ENCODE results near the gene ABTB2.
A peak's percentile ranks its signal among the peaks of the same experiment; 100 is the strongest.

Gene ABTB2

DNA sequence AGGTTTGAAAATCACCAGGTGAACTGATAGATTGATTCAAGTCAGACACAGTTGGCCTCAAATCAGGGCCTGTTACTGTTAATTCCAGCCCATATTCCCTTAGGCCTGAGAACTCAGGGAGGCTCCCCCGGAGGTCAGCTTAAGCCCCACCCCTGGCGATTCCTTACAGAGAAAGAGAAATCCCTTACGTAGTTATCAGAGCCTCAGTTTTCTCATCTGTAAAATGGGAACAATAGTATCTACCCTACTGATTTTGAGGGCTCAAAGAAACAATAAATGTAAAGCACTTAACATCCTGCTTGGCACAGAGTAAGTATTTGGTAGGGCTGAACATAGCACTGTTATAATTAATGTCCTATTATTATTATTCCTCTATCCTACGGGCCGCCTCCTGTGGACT lies 158.3 kb downstream of the ABTB2 start:
- Mint-ChIP-seq H3K27ac (no peak overlapping the region), H3K9me3 (ENCODE audit: low read depth) (no peaks in the 10 kb centered on the region), H3K4me3 (no peak overlapping the region), H3K4me1 (ENCODE audit: low read depth) (peaks cover 22% of the 10 kb centered on the region), H3K27me3 (no peaks in the 10 kb centered on the region), H3K36me3 (peaks cover 2% of the 10 kb centered on the region)

DNA sequence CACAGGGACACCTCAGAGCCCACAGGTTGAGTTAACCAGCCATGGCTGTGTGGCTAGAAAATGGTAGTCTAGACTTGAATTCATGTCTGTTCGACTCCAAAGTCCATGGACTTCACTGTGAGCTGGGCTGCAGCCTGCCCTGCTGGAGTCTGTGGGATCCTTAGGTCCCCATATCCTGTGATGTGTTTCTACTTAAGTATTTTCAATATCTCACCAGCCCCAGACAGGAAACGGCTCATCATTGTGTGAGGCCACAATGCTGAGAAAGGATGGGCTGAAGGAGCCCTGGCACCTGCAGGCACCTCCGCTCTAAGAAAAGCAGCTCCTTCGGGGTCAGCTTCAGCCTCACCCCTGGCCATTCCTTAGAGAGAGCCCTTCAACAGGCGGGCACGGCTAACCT lies 159.3 kb downstream of the ABTB2 start:
- Mint-ChIP-seq H3K4me3 (no peak overlapping the region), H3K27me3 (no peaks in the 10 kb centered on the region), H3K36me3 (peaks cover 2% of the 10 kb centered on the region), H3K9me3 (ENCODE audit: low read depth) (no peaks in the 10 kb centered on the region), H3K4me1 (ENCODE audit: low read depth) (peaks cover 17% of the 10 kb centered on the region), H3K27ac (peak overlapping the region; percentile 41)

DNA sequence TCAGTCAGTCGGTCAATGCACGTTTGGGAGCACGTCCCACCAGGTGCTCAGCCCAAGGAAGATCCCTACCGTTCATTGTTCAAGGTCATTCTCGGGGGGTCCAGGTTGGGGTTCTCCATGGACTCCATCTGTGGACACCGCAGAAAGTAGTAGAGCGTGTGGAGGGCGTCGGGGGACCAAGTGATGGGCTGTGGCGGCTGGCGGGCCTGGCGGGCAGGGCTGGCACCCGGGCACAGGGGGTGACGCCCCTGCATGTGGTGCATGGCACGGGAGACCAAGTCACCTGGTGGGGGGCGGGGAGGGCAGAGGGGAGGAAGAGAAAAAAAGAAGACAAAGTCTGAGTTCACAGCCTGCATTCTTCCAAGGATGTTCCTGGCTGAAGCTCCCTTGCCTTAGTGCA lies 160.6 kb downstream of the ABTB2 start:
- H3K4me1 Mint-ChIP-seq (ENCODE audit: low read depth): peaks cover 11% of the 10 kb centered on the region
- no peak overlapping the region for H3K27ac Mint-ChIP-seq
- peaks cover 2% of the 10 kb centered on the region for H3K36me3 Mint-ChIP-seq
- H3K9me3 Mint-ChIP-seq (ENCODE audit: low read depth): no peaks in the 10 kb centered on the region
- H3K4me3 Mint-ChIP-seq: no peak overlapping the region
- H3K27me3 Mint-ChIP-seq: no peaks in the 10 kb centered on the region

DNA sequence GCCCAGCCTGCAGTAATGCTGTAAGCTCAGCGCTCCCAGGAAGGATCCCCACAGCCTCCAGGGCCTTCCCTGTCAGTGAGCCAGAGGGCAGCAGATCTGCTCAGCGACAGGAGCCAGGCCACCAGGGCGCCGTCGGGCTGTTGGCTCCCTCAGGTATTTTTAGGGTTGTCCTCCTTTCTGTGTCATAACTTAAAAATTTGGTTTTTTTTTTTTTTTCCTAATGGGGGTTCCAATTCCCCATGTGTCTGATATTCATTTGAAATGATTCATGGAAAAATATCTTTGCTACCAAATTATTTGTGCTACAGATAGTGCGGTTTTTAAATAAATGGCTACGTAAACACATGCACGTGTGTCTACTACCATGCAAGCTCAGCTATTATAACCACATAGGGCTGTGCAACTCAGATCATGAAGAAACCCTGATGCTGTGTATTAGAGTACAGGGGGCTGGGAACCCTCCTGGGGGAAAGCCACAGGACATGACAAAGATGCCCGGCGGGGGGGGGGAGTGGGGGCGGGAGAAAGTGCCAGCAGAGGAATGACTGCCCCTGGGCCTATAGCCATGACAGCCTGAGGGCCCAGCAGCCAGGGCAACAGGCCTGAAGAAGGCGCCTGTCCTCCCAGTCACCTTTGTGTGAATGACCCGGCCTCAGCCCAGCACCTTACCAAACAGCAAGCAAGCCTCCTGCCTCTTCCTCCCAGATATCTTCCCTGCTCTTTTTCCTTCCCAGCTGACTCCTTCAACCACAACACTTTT lies 163.1 kb downstream of the ABTB2 start:
- Mint-ChIP-seq H3K4me1 (ENCODE audit: low read depth) (peaks cover 11% of the 10 kb centered on the region), H3K9me3 (ENCODE audit: low read depth) (no peaks in the 10 kb centered on the region), H3K27ac (no peak overlapping the region), H3K27me3 (no peaks in the 10 kb centered on the region), H3K4me3 (no peak overlapping the region), H3K36me3 (peaks cover 2% of the 10 kb centered on the region)

DNA sequence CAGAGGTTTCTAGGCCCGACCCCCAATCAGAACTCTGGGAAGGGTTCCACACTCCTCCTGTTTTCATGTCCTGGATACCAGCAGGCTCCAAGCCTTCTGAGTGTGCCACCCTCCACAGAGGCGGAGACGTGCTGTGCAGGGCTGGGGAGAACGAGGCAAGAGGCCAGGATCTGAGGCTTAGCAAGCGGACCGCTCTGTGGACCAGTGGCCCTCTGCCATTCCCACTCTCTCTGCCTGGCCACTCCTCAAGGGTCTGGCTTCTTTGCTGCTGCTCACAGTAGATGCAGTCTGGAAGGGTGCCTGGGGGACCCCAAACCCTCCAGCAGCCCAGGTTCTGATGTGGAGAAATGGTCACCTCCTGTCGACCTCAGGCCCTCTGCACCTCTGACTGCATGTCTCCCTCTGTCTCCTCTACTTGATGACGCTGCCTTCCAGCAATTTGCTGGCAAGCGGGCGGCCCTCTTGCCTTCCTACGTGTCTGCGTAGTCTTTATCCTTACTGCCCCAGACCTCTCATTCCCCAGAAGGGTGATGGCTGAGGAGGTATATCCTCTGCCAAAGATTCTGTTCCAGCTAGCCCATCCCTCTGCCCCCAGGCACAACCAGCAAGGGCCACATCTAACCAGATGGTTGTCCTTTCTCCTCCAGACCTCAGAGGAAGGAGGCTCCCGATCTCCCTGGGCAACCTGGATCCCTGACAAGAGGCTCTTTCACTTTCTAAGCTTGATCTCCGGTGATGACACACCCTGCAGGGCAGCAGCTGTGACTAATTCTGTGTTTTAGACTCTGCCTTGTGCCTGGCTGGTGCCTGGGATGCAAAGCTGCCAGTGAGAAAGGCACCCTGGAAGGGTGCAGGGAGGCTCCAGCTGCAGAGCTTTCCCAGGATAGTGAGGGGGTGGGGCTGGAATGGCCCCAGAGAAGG lies 165.1 kb downstream of the ABTB2 start:
- Mint-ChIP-seq H3K36me3 (peaks cover 2% of the 10 kb centered on the region), H3K4me1 (ENCODE audit: low read depth) (peaks cover 4% of the 10 kb centered on the region), H3K4me3 (no peak overlapping the region), H3K27ac (no peak overlapping the region), H3K27me3 (no peaks in the 10 kb centered on the region), H3K9me3 (ENCODE audit: low read depth) (no peaks in the 10 kb centered on the region)

DNA sequence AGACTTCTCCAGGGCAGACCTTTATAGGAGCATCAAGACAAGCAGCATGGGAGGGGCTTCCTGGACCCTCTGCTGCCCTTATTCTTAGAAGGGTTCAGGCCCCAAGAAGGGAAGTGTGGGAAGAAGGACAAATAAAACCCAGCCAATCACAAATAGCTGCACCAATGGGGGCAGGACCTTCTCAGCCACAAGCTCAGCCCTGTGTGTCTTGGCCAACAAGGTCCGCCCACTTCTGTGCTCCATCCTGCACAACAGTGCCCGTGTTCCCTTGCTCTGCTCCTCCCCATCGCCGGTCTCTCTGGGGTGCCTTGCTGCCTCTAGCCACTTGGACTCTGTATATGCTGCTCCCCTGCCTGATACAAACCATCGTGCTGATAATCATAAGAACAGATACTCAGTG lies 166.2 kb downstream of the ABTB2 start:
- no peak overlapping the region for H3K4me3 Mint-ChIP-seq
- peaks cover 3% of the 10 kb centered on the region for H3K4me1 Mint-ChIP-seq (ENCODE audit: low read depth)
- H3K27me3 Mint-ChIP-seq: no peaks in the 10 kb centered on the region
- no peaks in the 10 kb centered on the region for H3K9me3 Mint-ChIP-seq (ENCODE audit: low read depth)
- no peak overlapping the region for H3K27ac Mint-ChIP-seq
- H3K36me3 Mint-ChIP-seq: peaks cover 2% of the 10 kb centered on the region

DNA sequence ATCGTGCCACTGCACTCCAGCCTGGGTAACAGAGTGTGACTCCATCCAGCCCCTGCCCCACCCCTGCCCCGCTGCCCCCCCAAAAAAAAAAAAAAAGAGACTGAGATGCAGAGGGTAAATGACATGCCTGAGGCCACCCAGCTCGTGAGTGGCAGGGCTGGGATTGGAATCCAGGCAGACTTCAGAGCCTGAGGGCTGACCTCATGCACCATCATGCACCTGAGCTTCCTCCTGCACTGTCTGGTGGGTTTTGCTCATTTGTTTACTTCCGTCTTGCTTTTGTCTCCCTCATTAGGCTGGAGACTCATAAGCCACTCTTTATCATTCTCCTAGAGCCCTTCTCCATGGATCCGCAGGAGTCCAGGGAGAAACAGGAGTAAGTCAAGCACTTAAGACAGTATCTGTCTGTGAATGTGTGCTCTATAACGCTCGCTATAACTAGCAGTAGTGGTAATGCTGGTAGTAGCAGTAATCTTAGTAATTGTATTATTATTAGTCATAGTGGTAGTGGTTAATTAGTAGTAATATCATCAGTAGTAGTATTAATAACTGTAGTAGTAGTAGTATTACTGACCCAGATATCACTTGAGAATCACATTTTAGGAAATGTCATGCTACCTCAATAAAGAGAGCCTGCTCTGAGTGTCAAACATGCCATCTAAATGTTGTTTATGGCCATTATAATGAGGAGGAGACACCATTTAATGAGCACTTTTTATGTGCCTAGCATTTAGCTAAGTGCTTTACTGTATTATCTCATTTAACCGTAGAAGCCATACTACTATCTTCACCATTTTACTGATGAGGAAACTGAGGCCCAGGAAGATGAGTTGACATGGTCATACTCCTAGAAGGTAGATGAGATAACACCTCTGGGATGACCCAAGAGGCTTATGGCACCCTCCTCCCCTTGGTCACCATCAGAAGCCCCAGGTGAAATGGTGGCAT lies 167.3 kb downstream of the ABTB2 start:
- Mint-ChIP-seq H3K4me1 (ENCODE audit: low read depth) (peaks cover 3% of the 10 kb centered on the region), H3K27ac (no peak overlapping the region), H3K27me3 (no peaks in the 10 kb centered on the region), H3K4me3 (no peak overlapping the region), H3K9me3 (ENCODE audit: low read depth) (no peaks in the 10 kb centered on the region), H3K36me3 (peaks cover 2% of the 10 kb centered on the region)

DNA sequence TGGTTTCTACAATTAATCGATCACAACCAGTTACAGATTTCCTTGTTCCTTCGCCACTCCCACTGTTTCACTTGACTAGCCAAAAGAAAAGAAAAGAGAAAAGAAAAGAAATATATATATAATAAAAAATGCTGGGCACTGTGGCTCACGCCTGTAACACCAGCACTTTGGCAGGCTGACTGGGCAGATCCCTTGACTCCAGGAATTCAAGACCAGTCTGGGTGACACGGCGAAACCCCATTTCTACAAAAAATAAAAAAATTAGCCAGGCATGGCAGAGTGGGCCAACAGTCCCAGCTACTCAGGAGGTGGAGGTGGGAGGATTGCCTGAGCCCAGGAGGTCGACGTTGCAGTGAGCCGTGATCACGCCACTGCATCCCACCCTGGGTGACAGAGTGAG lies 168.6 kb downstream of the ABTB2 start:
- H3K4me1 Mint-ChIP-seq (ENCODE audit: low read depth): peaks cover 3% of the 10 kb centered on the region
- no peak overlapping the region for H3K27ac Mint-ChIP-seq
- no peak overlapping the region for H3K4me3 Mint-ChIP-seq
- H3K36me3 Mint-ChIP-seq: no peaks in the 10 kb centered on the region
- H3K9me3 Mint-ChIP-seq (ENCODE audit: low read depth): no peaks in the 10 kb centered on the region
- no peaks in the 10 kb centered on the region for H3K27me3 Mint-ChIP-seq

DNA sequence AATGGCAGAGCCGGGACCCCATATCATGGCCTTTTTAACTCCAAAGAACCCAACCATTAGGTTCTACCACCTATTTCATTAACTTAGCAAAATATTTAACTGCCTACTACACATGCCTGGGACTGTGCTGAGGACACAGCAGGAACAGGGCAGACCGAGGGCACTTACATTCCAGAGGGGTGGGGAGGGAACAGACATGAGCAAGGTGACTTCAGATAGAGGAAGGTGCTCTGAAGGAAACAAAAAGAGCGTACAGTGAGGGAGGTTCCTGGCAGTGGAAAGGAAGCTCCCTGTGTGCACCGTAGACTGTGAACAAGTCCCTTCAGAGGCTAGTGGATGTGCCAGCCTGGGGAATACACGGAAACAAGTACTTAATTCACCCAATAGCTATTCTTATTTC lies 169.6 kb downstream of the ABTB2 start:
- Mint-ChIP-seq H3K36me3 (no peaks in the 10 kb centered on the region), H3K27me3 (no peaks in the 10 kb centered on the region), H3K27ac (peak overlapping the region; percentile 34), H3K4me3 (no peak overlapping the region), H3K4me1 (ENCODE audit: low read depth) (peaks cover 3% of the 10 kb centered on the region), H3K9me3 (ENCODE audit: low read depth) (no peaks in the 10 kb centered on the region)

DNA sequence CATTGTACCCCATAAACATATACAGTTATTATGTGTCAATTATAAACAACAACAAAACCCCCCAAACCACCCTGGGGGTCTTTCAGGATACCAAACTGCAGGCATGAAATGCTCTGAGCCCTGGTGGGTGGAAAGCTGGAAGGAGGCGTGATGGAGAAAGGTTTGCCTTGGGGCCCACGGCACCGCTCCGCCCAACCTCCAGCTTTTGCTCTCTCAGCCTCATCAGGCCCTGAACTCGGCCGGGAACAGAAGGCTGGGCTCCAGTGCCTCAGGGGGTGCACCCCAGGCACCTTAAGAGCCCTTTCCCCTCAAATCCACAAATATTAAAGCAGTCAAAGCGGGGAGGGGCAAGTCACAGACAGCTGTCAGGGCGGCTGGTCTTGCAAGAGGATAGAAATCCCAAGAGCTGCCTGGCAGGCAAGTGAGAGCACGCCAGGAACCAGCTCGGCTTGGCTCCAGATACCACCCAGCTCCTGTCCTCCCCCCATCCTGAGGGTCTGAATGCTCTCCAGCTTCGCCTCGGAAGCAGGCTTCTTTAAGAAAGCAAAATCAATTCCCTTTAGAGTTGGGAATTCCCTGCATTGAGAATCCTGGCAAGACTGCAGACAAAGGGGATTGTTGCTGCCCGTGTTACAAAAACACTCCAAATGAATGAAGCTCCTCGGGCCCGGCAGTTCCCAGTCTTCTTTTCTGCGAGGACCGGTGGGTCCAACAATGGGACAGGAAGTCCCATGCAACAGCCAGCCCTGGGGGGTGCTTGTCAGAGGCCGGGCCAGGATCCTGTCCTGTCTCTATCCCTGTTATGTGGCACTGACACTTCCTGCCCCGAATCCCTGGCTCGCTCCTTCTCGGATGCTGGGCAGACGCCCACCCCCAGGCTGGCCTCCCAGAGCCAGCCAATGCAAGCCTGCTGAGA lies 171.6 kb downstream of the ABTB2 start:
- Mint-ChIP-seq H3K4me3 (no peak overlapping the region), H3K36me3 (no peaks in the 10 kb centered on the region), H3K27me3 (no peaks in the 10 kb centered on the region), H3K9me3 (ENCODE audit: low read depth) (no peaks in the 10 kb centered on the region), H3K27ac (no peak overlapping the region), H3K4me1 (ENCODE audit: low read depth) (peaks cover 3% of the 10 kb centered on the region)

DNA sequence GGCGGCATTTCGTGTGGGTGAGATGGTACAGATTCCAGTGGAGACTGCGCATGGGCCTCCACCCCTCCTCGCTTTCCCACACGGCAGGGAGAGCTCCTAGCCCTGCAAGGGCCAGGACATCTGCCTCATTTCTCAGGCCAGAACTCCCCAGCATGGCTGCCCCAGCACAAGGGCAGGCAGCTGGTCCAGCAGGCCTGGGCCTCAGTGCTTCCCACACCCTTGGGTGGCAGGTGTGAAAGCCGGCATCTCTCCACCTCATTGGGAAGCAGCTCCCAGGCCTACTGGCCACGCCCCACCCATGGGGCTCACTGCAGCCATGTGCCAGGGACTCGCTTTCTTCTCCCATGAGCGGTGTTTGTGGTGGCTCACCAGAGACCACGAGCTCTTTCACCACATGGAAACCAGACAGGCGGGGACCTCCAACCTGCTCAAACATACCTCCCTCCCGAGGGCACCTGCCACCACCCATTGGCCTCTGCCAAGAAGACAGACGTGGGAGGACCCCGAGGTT lies 173.2 kb downstream of the ABTB2 start:
- H3K4me3 Mint-ChIP-seq: no peak overlapping the region
- H3K4me1 Mint-ChIP-seq (ENCODE audit: low read depth): peaks cover 3% of the 10 kb centered on the region
- no peak overlapping the region for H3K27ac Mint-ChIP-seq
- no peaks in the 10 kb centered on the region for H3K36me3 Mint-ChIP-seq
- H3K27me3 Mint-ChIP-seq: no peaks in the 10 kb centered on the region
- H3K9me3 Mint-ChIP-seq (ENCODE audit: low read depth): no peaks in the 10 kb centered on the region

DNA sequence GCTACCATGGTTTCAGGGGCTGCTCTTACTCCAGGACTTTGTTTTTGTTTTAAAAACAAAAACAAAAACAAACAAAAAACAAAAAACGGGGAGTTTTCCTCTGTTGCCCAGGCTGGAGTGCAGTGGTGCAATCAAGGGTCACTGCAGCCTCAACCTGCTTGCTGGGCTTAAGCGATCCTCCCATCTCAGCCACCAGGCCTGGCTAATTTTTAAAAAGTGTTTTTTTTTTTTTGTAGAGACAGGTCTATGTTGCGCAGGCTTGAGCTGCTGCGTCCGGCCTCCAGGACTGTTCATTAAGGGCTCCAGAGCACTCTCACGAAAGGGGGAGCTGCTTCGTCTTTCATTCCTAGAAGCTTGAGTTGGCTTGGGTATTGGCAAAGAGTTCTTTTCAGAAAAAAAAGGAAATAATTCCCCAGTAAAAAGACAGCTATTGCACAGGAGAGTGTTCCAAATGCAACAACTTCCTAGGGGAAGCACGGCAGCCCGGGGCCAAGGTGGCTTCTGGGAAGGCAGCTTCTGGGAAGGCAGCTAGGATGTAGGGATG lies 173.9 kb downstream of the ABTB2 start:
- Mint-ChIP-seq H3K4me3 (no peak overlapping the region), H3K4me1 (ENCODE audit: low read depth) (peaks cover 3% of the 10 kb centered on the region), H3K9me3 (ENCODE audit: low read depth) (no peaks in the 10 kb centered on the region), H3K27me3 (no peaks in the 10 kb centered on the region), H3K27ac (no peak overlapping the region), H3K36me3 (no peaks in the 10 kb centered on the region)

DNA sequence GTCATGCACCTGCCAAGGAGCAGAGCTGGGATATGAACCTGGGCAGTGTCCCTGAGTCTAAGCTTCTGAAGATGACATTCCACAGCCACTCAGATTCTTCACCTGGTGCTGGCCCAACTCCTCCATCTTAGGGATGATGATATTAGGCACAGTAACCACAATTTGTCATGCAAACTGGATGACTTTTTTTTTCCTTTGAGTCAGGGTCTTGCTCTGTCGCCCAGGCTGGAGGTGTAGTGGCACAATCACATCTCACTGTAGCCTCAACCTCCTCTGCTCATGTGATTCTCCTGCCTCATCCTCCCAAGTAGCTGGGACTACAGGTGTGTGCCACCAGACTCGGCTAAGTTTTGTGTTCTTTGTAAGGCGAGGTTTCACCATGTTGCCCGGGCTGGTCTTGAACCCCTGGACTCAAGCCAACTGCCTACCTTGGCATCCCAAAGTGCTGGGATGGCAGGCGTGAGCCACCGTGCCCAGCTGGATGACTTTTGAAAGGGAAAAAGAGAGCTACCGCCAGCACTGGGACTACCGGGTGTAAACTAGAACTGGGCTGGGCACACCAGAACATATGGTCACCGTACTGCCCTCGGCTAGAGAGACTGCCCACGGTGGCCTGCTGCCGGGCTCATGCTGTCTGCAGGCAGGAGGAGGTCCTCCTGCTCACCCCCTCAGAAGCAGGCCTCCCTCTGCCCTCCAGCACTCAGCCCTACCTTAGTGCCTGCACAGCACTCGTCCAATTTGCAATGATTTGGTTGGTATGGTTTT lies 174.7 kb downstream of the ABTB2 start:
- no peaks in the 10 kb centered on the region for H3K4me1 Mint-ChIP-seq (ENCODE audit: low read depth)
- no peaks in the 10 kb centered on the region for H3K9me3 Mint-ChIP-seq (ENCODE audit: low read depth)
- H3K4me3 Mint-ChIP-seq: no peak overlapping the region
- no peaks in the 10 kb centered on the region for H3K27me3 Mint-ChIP-seq
- no peaks in the 10 kb centered on the region for H3K36me3 Mint-ChIP-seq
- no peak overlapping the region for H3K27ac Mint-ChIP-seq

All from activated naive CD8-positive, alpha-beta T cell (primary cell).